ENCODE data around the gene NFIA. TPM values are rescaled to one million over a fixed set of nuclear protein-coding genes. Genes with fewer than 3 reads are reported as not detected.

The NFIA gene
- total RNA-seq, 4 donors from 2014 or later: 68.2 to 172 (median 101) TPM

- no peak for TF ChIP-seq CTCF (IDR thresholded peaks at IDR 0.05; ENCODE audit: low read depth)
These were observed 208.2 kb downstream of the NFIA start for GRCh38 chr1:61290525-61290924.

- no peak for TF ChIP-seq CTCF (IDR thresholded peaks at IDR 0.05; ENCODE audit: low read depth)
These were observed 210.8 kb downstream of the NFIA start for GRCh38 chr1:61293197-61293596.

- no peak for TF ChIP-seq CTCF (IDR thresholded peaks at IDR 0.05; ENCODE audit: low read depth)
These were observed 211.7 kb downstream of the NFIA start for GRCh38 chr1:61293986-61294504.

- TF ChIP-seq CTCF (IDR thresholded peaks at IDR 0.05; ENCODE audit: low read depth): no peak
These were observed 212.6 kb downstream of the NFIA start for GRCh38 chr1:61294930-61295329.

GRCh38 chr1:61295818-61296537 is 213.6 kb downstream of the NFIA start:
- no peak for TF ChIP-seq CTCF (IDR thresholded peaks at IDR 0.05; ENCODE audit: low read depth)

- no peak for TF ChIP-seq CTCF (IDR thresholded peaks at IDR 0.05; ENCODE audit: low read depth)
These were observed 215.5 kb downstream of the NFIA start for GRCh38 chr1:61297887-61298286.

GRCh38 chr1:61299463-61299862 is 217.1 kb downstream of the NFIA start:
- no peak for TF ChIP-seq CTCF (IDR thresholded peaks at IDR 0.05; ENCODE audit: low read depth)

Measured in subcutaneous adipose tissue (tissue), 4 donors.